Endothelial cell of umbilical vein (primary cell): ENCODE measurements around the gene IGLON5. TPM values are rescaled to one million over a fixed set of nuclear protein-coding genes. Genes with fewer than 3 reads are reported as not detected.

Source experiments
- BruUV-seq: library from RNA; stranded (reverse); fragments of 400-500 nt; replicated peaks from 2 replicates; lab custom pipeline; 2021; lab: Mats Ljungman, UMichigan
- CTCF ChIA-PET: fragments of 300-600, 350-600 bp; sonication (Branson Sonifier 250); formaldehyde crosslinking; loops from one replicate; lab custom pipeline; 2021; ENCODE audit warnings: antibody characterized with exemption, inconsistent platforms; lab: Charles Lee
- POLR2A ChIA-PET: fragments of 300-600, 350-600 bp; sonication (Branson Sonifier 250); formaldehyde crosslinking; loops from one replicate; lab custom pipeline; 2021; ENCODE audit warnings: antibody characterized with exemption, inconsistent platforms; lab: Charles Lee
- DNase-seq: peaks from one replicate; pipeline ENCODE4 v3.0.0-alpha.2; 2011; ENCODE audit warnings: low read depth, low spot score
- FAIRE-seq: peaks from 2 replicates; lab custom pipeline; 2011; peaks lifted over from hg19 to GRCh38; lab: Jason Lieb, UNC
- H2AFZ ChIP-seq: 2 replicates; pipeline ENCODE4 v1.6.0; 2012; ENCODE audit warnings: low read depth, low read length, control low read depth, inconsistent platforms
- H3K27ac ChIP-seq: 2 replicates; pipeline ENCODE4 v1.5.1; 2011; ENCODE audit warnings: low read depth, mild to moderate bottlenecking, control low read depth, low read length, moderate library complexity; ENCODE audit not compliant: insufficient read depth
- H3K27me3 ChIP-seq, 2 experiments: 2 replicates each; pipeline versions ENCODE4 v1.6.0 to v1.6.1; 2011; ENCODE audit warnings: low read length in 2 of 2, mixed read lengths in 1 of 2; ENCODE audit not compliant: control insufficient read depth in 2 of 2, insufficient read depth in 2 of 2
- H3K36me3 ChIP-seq, 2 experiments: 2 replicates in 1 of 2; 3 replicates in 1 of 2; pipeline ENCODE4 v1.5.1; 2011; ENCODE audit warnings: low read length in 2 of 2, mild to moderate bottlenecking in 1 of 2, moderate library complexity in 1 of 2; ENCODE audit not compliant: control insufficient read depth in 2 of 2, insufficient read depth in 2 of 2; ENCODE audit errors: extremely low read depth in 1 of 2
- H3K4me1 ChIP-seq: 3 replicates; pipeline ENCODE4 v1.5.1; 2011; ENCODE audit warnings: mild to moderate bottlenecking, low read length; ENCODE audit not compliant: control insufficient read depth, insufficient read depth; ENCODE audit errors: extremely low read depth
- H3K4me2 ChIP-seq: 2 replicates; pipeline ENCODE4 v1.6.1; 2011; ENCODE audit warnings: low read length, control low read depth, mixed read lengths; ENCODE audit not compliant: insufficient read depth
- H3K4me3 ChIP-seq, 3 experiments: fragments of 200-600 bp in 1 of 3; sonication (generic), shearing (Covaris generic) in 1 of 3; replicated peaks in 1 of 3; 2 replicates each; pipeline ENCODE4 v1.5.1; 2011 to 2016; ENCODE audit warnings: control low read depth in 3 of 3, low read length in 3 of 3, mild to moderate bottlenecking in 2 of 3, inconsistent platforms in 1 of 3, low read depth in 1 of 3, moderate library complexity in 1 of 3; ENCODE audit not compliant: insufficient read depth in 1 of 3
- H3K79me2 ChIP-seq: 2 replicates; pipeline ENCODE4 v1.6.0; 2012; ENCODE audit warnings: low read length, inconsistent platforms; ENCODE audit not compliant: control insufficient read depth, insufficient read depth
- H3K9ac ChIP-seq: replicated peaks from 2 replicates; pipeline ENCODE3; 2011; ENCODE audit warnings: low read length, control low read depth; ENCODE audit not compliant: insufficient read depth; ENCODE audit errors: extremely low read depth
- H3K9me1 ChIP-seq: replicated peaks from 3 replicates; pipeline ENCODE4 v1.6.0; 2011; ENCODE audit warnings: mild to moderate bottlenecking, low read length; ENCODE audit not compliant: control insufficient read depth, insufficient read depth; ENCODE audit errors: extremely low read depth
- H3K9me3 ChIP-seq: replicated peaks from 2 replicates; pipeline ENCODE4 v1.5.1; 2012; ENCODE audit warnings: low read length, inconsistent platforms; ENCODE audit not compliant: control insufficient read depth, insufficient read depth
- H4K20me1 ChIP-seq: replicated peaks from 2 replicates; pipeline ENCODE3; 2011; ENCODE audit warnings: mild to moderate bottlenecking, low read length; ENCODE audit not compliant: control insufficient read depth, insufficient read depth; ENCODE audit errors: extremely low read depth
- EZH2 ChIP-seq: IDR thresholded peaks from 2 replicates; pipeline ENCODE4 v1.6.1; 2012; ENCODE audit warnings: borderline replicate concordance, low read depth, mild to moderate bottlenecking, moderate library complexity, low read length, inconsistent platforms; ENCODE audit not compliant: severe bottlenecking
- FOS ChIP-seq: IDR thresholded peaks from 2 replicates; pipeline ENCODE4 v1.6.1; 2011; ENCODE audit warnings: mild to moderate bottlenecking, low read length, moderate library complexity, borderline replicate concordance; ENCODE audit not compliant: insufficient read depth
- GATA2 ChIP-seq: IDR thresholded peaks from 2 replicates; pipeline ENCODE4 v1.7.0; 2011; ENCODE audit warnings: low read depth, mild to moderate bottlenecking, moderate library complexity, mixed read lengths, low read length; ENCODE audit not compliant: insufficient read length, insufficient read depth
- JUN ChIP-seq: IDR thresholded peaks from 2 replicates; pipeline ENCODE4 v1.6.1; 2011; ENCODE audit warnings: borderline replicate concordance, low read depth; ENCODE audit not compliant: insufficient read length, insufficient read depth
- POLR2A ChIP-seq: IDR thresholded peaks from 2 replicates; pipeline ENCODE4 v1.6.1; 2012; ENCODE audit warnings: low read depth, mild to moderate bottlenecking, control low read depth, low read length
- dilution Hi-C: fragments of 300-500 bp; cut with MboI; formaldehyde crosslinking; loops from one replicate; pipeline ENCODE4 v1.15.0; 2019; ENCODE audit warnings: low sequenced_read_pairs; ENCODE audit not compliant: extremely low pct_ligation_motif_present
- intact Hi-C: fragments of 100-400 bp; cut with micrococcal nuclease; formaldehyde crosslinking; loops from one replicate; pipeline ENCODE4 v1.10.0; 2022
- polyA plus RNA-seq, 4 experiments: library from polyadenylated mRNA; depleted of rRNA in 3 of 4; stranded (reverse) in 3 of 4; unstranded in 1 of 4; fragments of >200 nt; gene quantifications; 2 replicates each; pipeline versions ENCODE4 v1.2.1 to v1.2.3, GENCODE V29; 2011 to 2012; ENCODE audit warnings: missing spikeins in 1 of 4
- total RNA-seq: library from RNA; stranded (reverse); gene quantifications from 2 replicates; pipeline ENCODE4 v1.2.3, GENCODE V29; 2021
- TF ChIP-seq, protein P1 (sequence below): IDR thresholded peaks from 2 replicates; pipeline ENCODE4 v1.6.1; 2011; ENCODE audit not compliant: insufficient read depth, insufficient read length
- TF ChIP-seq, protein P2 (sequence below), 2 donors: IDR thresholded peaks; 1 replicate in 1 of 2; 2 replicates in 1 of 2; pipeline ENCODE4 v1.5.1; 2011; ENCODE audit warnings: low read length in 2 of 2, mild to moderate bottlenecking in 2 of 2, moderate library complexity in 2 of 2, control low read depth in 1 of 2, inconsistent platforms in 1 of 2, low read depth in 1 of 2; ENCODE audit not compliant: insufficient read depth in 1 of 2; ENCODE audit errors: extremely low read depth in 1 of 2

Gene IGLON5
- total and polyA plus RNA-seq, 2 donors (not counting 3 experiments of a cell fraction or from before 2014, with no cell fraction given) = not detected

DNA sequence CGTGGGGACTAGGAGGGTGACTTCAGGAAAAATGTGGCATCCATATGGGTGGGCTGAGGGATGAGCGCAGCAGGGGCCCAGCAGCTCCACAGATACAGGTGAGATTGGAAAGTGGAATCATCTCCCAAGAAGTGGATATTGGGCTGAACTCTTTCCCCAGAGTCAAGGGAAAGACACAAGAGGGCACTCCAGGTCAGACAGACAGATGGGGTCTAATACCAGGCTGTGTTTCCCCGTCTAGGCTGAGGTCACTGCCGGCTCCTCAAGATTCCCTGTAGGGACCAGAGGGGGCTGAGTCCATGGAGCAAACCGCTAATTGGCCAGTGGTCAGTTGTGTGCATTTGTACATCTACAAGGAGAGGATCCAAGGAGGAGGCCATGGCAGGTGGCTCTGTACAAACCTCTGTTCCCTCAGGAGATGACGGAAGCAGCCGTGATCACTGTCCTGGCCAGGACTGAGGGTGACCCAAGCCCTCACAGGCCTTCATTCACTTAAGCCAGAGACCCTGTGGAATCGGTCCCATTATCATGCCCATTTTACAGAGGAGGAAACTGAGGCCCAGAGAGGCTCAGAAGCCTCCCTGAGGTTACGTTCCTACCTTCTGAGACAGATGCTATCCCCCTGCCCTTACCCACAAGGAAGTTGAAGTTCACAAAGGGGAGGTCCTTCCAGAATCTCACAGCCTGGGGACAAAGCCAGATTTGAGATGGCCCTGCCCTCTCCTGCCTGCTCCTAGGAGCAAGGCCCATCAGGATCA is 14.9 kb upstream of the IGLON5 start:
- CTCF ChIA-PET = no interaction called here

DNA sequence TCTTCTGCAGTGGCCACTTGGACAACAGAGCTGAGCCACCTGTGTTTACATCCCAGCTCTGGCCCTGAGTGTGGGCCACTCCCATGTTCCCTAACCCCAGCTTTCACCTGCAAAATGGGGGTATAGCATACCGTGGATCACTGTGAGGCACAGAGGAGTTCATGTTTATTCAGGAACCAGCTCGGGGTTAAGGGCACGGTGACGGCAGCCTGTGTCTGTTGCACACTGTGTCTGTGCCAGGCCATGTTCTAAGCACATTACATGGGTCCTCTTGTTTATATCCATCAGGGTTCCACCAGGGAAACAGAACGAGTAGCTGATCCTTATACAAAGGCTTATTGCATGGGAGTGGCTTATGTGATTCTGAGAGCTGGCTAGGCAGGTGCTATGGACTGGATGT is 14.0 kb upstream of the IGLON5 start:
- TF ChIP-seq, protein P1, sequence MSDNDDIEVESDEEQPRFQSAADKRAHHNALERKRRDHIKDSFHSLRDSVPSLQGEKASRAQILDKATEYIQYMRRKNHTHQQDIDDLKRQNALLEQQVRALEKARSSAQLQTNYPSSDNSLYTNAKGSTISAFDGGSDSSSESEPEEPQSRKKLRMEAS = no peak
- no peak for TF ChIP-seq POLR2A
- TF ChIP-seq JUN = no peak
- no peak for TF ChIP-seq FOS
- TF ChIP-seq, protein P2, sequence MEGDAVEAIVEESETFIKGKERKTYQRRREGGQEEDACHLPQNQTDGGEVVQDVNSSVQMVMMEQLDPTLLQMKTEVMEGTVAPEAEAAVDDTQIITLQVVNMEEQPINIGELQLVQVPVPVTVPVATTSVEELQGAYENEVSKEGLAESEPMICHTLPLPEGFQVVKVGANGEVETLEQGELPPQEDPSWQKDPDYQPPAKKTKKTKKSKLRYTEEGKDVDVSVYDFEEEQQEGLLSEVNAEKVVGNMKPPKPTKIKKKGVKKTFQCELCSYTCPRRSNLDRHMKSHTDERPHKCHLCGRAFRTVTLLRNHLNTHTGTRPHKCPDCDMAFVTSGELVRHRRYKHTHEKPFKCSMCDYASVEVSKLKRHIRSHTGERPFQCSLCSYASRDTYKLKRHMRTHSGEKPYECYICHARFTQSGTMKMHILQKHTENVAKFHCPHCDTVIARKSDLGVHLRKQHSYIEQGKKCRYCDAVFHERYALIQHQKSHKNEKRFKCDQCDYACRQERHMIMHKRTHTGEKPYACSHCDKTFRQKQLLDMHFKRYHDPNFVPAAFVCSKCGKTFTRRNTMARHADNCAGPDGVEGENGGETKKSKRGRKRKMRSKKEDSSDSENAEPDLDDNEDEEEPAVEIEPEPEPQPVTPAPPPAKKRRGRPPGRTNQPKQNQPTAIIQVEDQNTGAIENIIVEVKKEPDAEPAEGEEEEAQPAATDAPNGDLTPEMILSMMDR (IDR thresholded peaks at IDR 0.05; ENCODE audit: extremely low read depth in 1 of 2, insufficient read depth in 1 of 2, low read depth in 1 of 2, low read length in 2 of 2) = no peak
- FAIRE-seq (no peak), DNase-seq (no peak)
- H3K36me3 ChIP-seq = no peaks in the 10 kb centered on the region
- no peak overlapping the region for H3K27ac ChIP-seq
- intact Hi-C loops (no loop called here), dilution Hi-C loops (no loop called here)
- BruUV-seq = no TSS peak
- no peak overlapping the region for H3K9ac ChIP-seq
- ChIA-PET POLR2A (no interaction called here), CTCF (no interaction called here)
- H3K27me3 ChIP-seq = no peaks in the 10 kb centered on the region
- H3K9me3 ChIP-seq = no peaks in the 10 kb centered on the region
- H2AFZ ChIP-seq = no peak overlapping the region
- no peaks in the 10 kb centered on the region for H3K9me1 ChIP-seq
- no peak overlapping the region for H3K4me3 ChIP-seq
- H3K4me2 ChIP-seq = no peak overlapping the region
- no peaks in the 10 kb centered on the region for H3K4me1 ChIP-seq
- no peaks in the 10 kb centered on the region for H3K79me2 ChIP-seq
- H4K20me1 ChIP-seq = no peaks in the 10 kb centered on the region

More for the DNA sequence above, 14.9 kb upstream of the IGLON5 start:
- POLR2A ChIA-PET = no interaction called here
- no peak for TF ChIP-seq JUN
- TF ChIP-seq EZH2 = no peak
- TF ChIP-seq FOS = no peak
- TF ChIP-seq GATA2 = no peak
- Histone ChIP-seq H2AFZ (no peak overlapping the region), H3K9ac (no peak overlapping the region), H3K79me2 (no peaks in the 10 kb centered on the region), H3K36me3 (no peaks in the 10 kb centered on the region), H3K4me2 (no peak overlapping the region), H3K27ac (no peak overlapping the region), H3K9me3 (no peaks in the 10 kb centered on the region), H3K4me1 (no peaks in the 10 kb centered on the region), H3K27me3 (no peaks in the 10 kb centered on the region), H3K9me1 (no peaks in the 10 kb centered on the region), H3K4me3 (no peak overlapping the region), H4K20me1 (no peaks in the 10 kb centered on the region)
- DNase-seq = no peak
- dilution Hi-C loops = no loop called here
- intact Hi-C loops = no loop called here
- FAIRE-seq = no peak
- no TSS peak for BruUV-seq
